Upper lobe of right lung (tissue), 1 donor: ENCODE data around the gene TAPT1. TPM values are rescaled to one million over a fixed set of nuclear protein-coding genes. Genes with fewer than 3 reads are reported as not detected.

Source experiments
- ATAC-seq: fragments of 200-7000 bp; cut with Tn5 transposase; one replicate; pipeline ENCODE4 v1.9.1; 2020; ENCODE audit warnings: mild to moderate bottlenecking, moderate library complexity
- DNase-seq: peaks from one replicate; pipeline ENCODE4 v3.0.0-alpha.2; 2020
- H3K27ac ChIP-seq: fragments of 200-600 bp; one replicate; pipeline ENCODE4 v1.8.0; 2022
- H3K27me3 ChIP-seq: fragments of 200-600 bp; one replicate; pipeline ENCODE4 v1.8.0; 2022; ENCODE audit warnings: mild to moderate bottlenecking
- H3K36me3 ChIP-seq: fragments of 200-600 bp; one replicate; pipeline ENCODE4 v1.8.0; 2022
- H3K4me1 ChIP-seq: fragments of 200-600 bp; one replicate; pipeline ENCODE4 v1.8.0; 2022
- H3K4me3 ChIP-seq: fragments of 200-600 bp; one replicate; pipeline ENCODE4 v1.8.0; 2022; ENCODE audit warnings: mild to moderate bottlenecking
- H3K9me3 ChIP-seq: fragments of 200-600 bp; one replicate; pipeline ENCODE4 v1.8.0; 2022
- intact Hi-C: fragments of 100-400 bp; cut with DNase I; formaldehyde crosslinking; loops from one replicate; pipeline ENCODE4 v1.11.0; 2022
- total RNA-seq: library from RNA; stranded (reverse); fragmentation: NEBNext Ultra II Directional; extraction: Animal tissue kit (Norgen Biotek cat#: 25700); gene quantifications from one replicate; pipeline ENCODE4 v1.2.1, GENCODE V29; 2021
- TF ChIP-seq, protein P1 (sequence below): fragments of 200-600 bp; IDR thresholded peaks from one replicate; pipeline ENCODE4 v1.8.0; 2022; ENCODE audit warnings: antibody characterized with exemption
- donor health status: DM: no; HTN: yes; CAD: no; lungs with severe emphysema.

TAPT1 gene
- total RNA-seq, 1 donor from 2014 or later = 66.5 TPM

DNA sequence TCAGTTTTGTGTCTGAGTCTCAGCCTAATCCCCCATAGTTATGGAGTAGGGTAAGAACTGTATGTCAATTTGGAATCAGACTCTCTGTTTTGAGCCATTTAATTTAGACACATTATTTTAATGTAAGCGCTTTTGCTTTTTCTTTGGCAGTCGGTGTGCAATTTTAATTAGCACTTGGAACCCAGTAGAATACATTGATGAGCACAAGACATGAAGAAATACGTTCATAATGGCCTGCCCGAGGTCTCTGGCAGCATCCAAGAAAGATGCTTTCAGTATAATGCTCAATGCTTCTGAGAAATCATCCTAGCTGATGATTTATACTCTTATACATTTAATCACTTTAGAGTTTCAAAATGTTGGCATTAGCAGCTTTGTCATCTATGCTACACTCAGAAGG is 8.9 kb upstream of the TAPT1 start:
- peaks cover 14% of the 10 kb centered on the region for H3K4me1 ChIP-seq
- intact Hi-C loops = no loop called here

DNA sequence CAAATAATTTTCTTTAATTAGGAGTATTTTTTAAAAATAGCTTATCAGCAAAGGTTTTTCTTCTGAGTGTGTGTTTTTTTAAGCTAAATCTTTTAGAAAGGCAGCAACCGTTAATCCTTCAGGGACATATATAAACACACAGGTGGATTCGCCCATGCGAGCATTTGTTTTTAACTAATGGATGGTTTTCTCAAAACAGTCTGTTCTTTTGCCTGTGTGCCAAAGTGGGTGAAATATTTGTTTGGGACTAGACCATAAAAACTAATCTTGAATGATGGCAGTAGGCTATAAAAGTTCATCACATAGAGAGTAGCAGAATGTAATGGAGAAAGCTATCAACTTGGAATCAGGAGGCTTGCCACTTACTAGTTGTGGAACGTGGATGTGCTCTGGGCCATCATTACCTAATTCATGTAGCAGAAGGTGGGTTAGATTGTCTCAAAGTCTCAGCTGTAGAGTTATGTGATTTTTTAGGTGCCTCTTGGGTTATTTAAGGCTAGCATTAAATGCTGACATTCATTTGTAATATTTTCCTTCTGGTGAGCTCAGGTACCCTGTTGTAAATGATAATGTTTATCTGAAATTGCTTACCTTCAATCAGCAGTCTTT is 7.4 kb upstream of the TAPT1 start:
- intact Hi-C loops = no loop called here
- Histone ChIP-seq H3K27ac (no peak overlapping the region), H3K4me3 (no peak overlapping the region), H3K9me3 (no peaks in the 10 kb centered on the region), H3K4me1 (peaks cover 14% of the 10 kb centered on the region), H3K27me3 (no peaks in the 10 kb centered on the region), H3K36me3 (no peaks in the 10 kb centered on the region)
- TF ChIP-seq, protein P1, sequence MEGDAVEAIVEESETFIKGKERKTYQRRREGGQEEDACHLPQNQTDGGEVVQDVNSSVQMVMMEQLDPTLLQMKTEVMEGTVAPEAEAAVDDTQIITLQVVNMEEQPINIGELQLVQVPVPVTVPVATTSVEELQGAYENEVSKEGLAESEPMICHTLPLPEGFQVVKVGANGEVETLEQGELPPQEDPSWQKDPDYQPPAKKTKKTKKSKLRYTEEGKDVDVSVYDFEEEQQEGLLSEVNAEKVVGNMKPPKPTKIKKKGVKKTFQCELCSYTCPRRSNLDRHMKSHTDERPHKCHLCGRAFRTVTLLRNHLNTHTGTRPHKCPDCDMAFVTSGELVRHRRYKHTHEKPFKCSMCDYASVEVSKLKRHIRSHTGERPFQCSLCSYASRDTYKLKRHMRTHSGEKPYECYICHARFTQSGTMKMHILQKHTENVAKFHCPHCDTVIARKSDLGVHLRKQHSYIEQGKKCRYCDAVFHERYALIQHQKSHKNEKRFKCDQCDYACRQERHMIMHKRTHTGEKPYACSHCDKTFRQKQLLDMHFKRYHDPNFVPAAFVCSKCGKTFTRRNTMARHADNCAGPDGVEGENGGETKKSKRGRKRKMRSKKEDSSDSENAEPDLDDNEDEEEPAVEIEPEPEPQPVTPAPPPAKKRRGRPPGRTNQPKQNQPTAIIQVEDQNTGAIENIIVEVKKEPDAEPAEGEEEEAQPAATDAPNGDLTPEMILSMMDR = no peak
- no peak for ATAC-seq
- no peak for DNase-seq

More for the DNA sequence above, 8.9 kb upstream of the TAPT1 start:
- no peak for ATAC-seq
- TF ChIP-seq, protein P1 = no peak
- H3K36me3 ChIP-seq = no peaks in the 10 kb centered on the region
- H3K9me3 ChIP-seq = no peaks in the 10 kb centered on the region
- no peak overlapping the region for H3K4me3 ChIP-seq
- DNase-seq = no peak
- no peaks in the 10 kb centered on the region for H3K27me3 ChIP-seq
- no peak overlapping the region for H3K27ac ChIP-seq

DNA sequence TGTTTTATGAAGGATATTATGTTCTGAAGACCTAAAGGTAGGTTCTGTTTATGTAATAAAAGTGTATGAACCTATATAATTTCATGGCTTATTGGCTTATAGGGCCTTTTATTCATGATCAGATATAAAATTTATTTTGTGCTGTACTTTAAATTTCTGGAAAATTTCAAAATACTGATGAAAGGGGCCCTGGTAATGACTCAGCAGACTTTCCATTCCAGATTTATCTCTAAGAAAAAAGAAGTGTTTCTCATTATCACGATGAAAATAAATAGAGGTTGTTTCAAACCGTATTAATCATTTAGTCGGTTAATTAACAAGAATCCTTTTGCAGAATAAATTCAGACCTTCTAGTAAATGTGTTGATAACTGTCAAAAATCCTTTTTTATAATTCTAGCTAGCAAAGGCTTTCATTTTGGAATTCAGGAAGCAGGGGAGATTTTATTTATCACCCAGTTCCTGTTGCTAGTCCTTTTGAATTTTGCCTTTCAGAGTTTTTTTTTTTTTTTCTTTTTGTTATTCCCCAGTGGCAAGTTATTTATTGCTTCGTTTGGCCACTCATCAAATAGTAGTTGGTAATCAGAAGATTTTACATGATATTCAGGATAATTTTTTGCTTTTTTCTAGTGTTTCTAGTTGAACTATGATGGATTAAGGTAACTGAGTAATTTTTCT is 5.4 kb upstream of the TAPT1 start:
- DNase-seq (no peak), ATAC-seq (no peak)
- TF ChIP-seq, protein P1 = no peak
- H3K27me3 ChIP-seq = no peaks in the 10 kb centered on the region
- no peaks in the 10 kb centered on the region for H3K9me3 ChIP-seq
- peak overlapping the region; percentile 25 for H3K27ac ChIP-seq
- H3K36me3 ChIP-seq = no peaks in the 10 kb centered on the region
- peaks cover 20% of the 10 kb centered on the region for H3K4me1 ChIP-seq
- H3K4me3 ChIP-seq = no peak overlapping the region
- intact Hi-C loops = no loop called here

DNA sequence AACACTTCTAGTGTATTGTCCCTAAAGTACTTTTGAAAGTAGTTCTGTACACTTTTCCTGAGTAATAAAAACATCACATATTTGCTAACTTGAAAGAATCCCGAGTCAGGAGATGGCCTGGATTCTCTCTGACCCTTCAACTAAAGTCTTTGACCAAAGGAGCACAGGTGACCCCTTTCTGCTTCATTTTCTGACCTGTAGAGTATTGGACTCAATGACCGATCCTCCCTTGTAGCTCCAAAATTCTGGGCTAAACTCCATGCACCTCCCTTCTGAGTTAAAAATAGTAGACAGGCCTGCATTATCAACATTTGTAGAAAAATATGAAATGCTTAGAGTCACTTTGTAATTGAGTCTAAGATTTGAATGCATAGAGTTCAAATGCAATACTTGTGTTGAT is 4.0 kb upstream of the TAPT1 start:
- Histone ChIP-seq H3K36me3 (no peaks in the 10 kb centered on the region), H3K9me3 (no peaks in the 10 kb centered on the region), H3K27ac (no peak overlapping the region), H3K27me3 (no peaks in the 10 kb centered on the region), H3K4me3 (no peak overlapping the region), H3K4me1 (peaks cover 24% of the 10 kb centered on the region)
- DNase-seq = no peak
- no peak for ATAC-seq
- intact Hi-C loops = no loop called here
- TF ChIP-seq, protein P1 = no peak

DNA sequence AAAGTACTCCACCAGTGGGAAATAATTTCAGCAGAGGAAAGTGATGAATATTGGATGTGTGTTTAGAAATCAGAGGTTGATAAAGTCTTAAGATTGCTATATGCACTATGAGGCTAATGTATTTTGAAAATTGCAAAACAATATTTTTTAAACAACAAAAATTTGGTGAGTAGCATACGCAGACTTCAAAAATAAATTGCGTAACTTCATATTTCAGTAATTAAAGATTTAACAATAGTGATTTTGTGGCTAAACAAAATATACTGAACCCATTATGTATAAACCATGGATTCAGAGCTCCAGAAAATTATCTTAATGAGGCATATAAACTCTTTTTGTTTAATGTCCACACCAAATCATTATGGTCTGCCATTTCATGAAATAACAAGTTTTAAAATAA is 3.3 kb upstream of the TAPT1 start:
- Histone ChIP-seq H3K9me3 (no peaks in the 10 kb centered on the region), H3K27ac (no peak overlapping the region), H3K27me3 (no peaks in the 10 kb centered on the region), H3K4me1 (peaks cover 31% of the 10 kb centered on the region), H3K4me3 (no peak overlapping the region), H3K36me3 (no peaks in the 10 kb centered on the region)
- intact Hi-C loops = no loop called here
- TF ChIP-seq, protein P1 = no peak
- ATAC-seq (no peak), DNase-seq (no peak)
